Measurements from ENCODE around the gene MDC1. TPM values are rescaled to one million over a fixed set of nuclear protein-coding genes. Genes with fewer than 3 reads are reported as not detected.

The MDC1 gene
- total RNA-seq, 4 donors from 2014 or later = 10.4 to 27.0 (median 16.3) TPM

DNA sequence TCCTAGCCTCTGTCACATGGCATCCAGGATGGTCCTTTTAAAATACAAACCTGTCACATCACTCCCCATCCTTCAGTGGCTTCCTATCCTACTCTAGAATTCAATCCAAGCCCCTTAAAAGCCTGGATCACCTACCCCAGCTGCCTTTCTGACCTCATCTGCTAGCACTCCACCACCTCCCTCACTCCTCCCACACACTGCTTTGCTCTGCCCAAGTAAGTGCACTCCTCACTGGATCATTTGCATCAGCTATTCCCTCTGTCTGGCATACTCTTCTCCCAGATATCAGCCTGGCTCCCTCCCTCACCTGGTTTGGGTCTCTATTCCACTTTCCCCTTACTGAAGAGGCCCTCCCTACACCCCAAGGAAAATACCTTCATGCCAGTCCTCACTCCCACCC is 59.6 kb downstream of the MDC1 start:
- H3K27ac ChIP-seq = no peak overlapping the region
- peaks cover 100% of the 10 kb centered on the region for H3K36me3 ChIP-seq
- H3K4me1 ChIP-seq = no peaks in the 10 kb centered on the region
- TF ChIP-seq POLR2AphosphoS5 (IDR thresholded peaks at IDR 0.05) (no peak), POLR2A (IDR thresholded peaks at IDR 0.05) (no peak), EP300 (IDR thresholded peaks at IDR 0.05) (no peak)
- TF ChIP-seq, protein P1, sequence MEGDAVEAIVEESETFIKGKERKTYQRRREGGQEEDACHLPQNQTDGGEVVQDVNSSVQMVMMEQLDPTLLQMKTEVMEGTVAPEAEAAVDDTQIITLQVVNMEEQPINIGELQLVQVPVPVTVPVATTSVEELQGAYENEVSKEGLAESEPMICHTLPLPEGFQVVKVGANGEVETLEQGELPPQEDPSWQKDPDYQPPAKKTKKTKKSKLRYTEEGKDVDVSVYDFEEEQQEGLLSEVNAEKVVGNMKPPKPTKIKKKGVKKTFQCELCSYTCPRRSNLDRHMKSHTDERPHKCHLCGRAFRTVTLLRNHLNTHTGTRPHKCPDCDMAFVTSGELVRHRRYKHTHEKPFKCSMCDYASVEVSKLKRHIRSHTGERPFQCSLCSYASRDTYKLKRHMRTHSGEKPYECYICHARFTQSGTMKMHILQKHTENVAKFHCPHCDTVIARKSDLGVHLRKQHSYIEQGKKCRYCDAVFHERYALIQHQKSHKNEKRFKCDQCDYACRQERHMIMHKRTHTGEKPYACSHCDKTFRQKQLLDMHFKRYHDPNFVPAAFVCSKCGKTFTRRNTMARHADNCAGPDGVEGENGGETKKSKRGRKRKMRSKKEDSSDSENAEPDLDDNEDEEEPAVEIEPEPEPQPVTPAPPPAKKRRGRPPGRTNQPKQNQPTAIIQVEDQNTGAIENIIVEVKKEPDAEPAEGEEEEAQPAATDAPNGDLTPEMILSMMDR (IDR thresholded peaks at IDR 0.05) = no peak
- DNase-seq (ENCODE audit: low spot score in 2 of 2) = no peak
- no peaks in the 10 kb centered on the region for H3K9me3 ChIP-seq
- no peak overlapping the region for H3K4me3 ChIP-seq
- no peaks in the 10 kb centered on the region for H3K27me3 ChIP-seq

DNA sequence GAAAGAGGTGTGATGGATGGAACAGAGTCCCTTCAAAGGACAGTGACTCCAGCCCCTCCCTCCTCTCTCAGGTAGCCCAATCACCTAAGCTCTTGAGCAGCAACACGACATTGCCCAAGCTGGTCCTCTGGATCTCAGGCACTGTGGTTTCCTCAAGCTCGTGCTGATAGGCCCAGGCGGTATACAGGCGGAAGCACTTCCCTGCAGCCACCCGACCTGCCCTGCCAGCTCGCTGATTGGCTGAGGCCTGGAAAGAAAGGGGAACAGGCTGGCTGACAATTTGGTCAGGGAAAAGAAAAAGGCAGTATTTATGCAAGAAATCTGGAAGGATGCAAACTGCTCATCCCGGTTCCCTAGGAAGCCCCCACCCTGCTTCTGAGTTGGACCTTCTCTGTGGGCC is 60.6 kb downstream of the MDC1 start:
- H3K9me3 ChIP-seq = no peaks in the 10 kb centered on the region
- no peak overlapping the region for H3K27ac ChIP-seq
- H3K4me1 ChIP-seq = no peaks in the 10 kb centered on the region
- H3K27me3 ChIP-seq = no peaks in the 10 kb centered on the region
- WGBS = 60% methylated on average over 7 of the region's 7 CpGs
- no peak overlapping the region for H3K4me3 ChIP-seq
- TF ChIP-seq, protein P1 (IDR thresholded peaks at IDR 0.05) = no peak
- TF ChIP-seq POLR2A (IDR thresholded peaks at IDR 0.05) (no peak), EP300 (IDR thresholded peaks at IDR 0.05) (no peak), POLR2AphosphoS5 (IDR thresholded peaks at IDR 0.05) (no peak)
- no peak for DNase-seq (ENCODE audit: low spot score in 2 of 2)
- peaks cover 100% of the 10 kb centered on the region for H3K36me3 ChIP-seq

DNA sequence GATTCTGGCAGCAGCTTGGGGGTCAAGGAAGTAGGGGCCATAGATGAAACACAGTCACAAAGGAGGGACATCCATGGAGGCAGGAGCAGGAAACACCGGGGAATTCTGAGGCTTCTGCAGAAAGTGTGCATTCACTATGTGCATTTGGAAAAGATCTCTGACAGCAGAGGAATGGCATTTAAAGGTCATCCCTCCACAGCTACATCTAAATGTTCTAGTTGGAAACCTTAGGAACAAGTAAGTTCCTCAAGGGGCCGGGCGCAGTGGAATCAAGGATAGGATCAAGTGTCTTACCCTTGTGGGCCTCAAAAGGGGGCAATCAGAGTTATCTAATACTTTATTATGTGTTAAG is 61.4 kb downstream of the MDC1 start:
- H3K27me3 ChIP-seq = no peaks in the 10 kb centered on the region
- no peaks in the 10 kb centered on the region for H3K9me3 ChIP-seq
- no peak for DNase-seq (ENCODE audit: low spot score in 2 of 2)
- no peak overlapping the region for H3K4me3 ChIP-seq
- no peak overlapping the region for H3K27ac ChIP-seq
- 97% methylated on average over 3 of the region's 3 CpGs for WGBS
- peaks cover 100% of the 10 kb centered on the region for H3K36me3 ChIP-seq
- TF ChIP-seq, protein P1 (IDR thresholded peaks at IDR 0.05) = no peak
- no peak for TF ChIP-seq POLR2A (IDR thresholded peaks at IDR 0.05)
- TF ChIP-seq EP300 (IDR thresholded peaks at IDR 0.05) = no peak
- TF ChIP-seq POLR2AphosphoS5 (IDR thresholded peaks at IDR 0.05) = no peak
- no peaks in the 10 kb centered on the region for H3K4me1 ChIP-seq

DNA sequence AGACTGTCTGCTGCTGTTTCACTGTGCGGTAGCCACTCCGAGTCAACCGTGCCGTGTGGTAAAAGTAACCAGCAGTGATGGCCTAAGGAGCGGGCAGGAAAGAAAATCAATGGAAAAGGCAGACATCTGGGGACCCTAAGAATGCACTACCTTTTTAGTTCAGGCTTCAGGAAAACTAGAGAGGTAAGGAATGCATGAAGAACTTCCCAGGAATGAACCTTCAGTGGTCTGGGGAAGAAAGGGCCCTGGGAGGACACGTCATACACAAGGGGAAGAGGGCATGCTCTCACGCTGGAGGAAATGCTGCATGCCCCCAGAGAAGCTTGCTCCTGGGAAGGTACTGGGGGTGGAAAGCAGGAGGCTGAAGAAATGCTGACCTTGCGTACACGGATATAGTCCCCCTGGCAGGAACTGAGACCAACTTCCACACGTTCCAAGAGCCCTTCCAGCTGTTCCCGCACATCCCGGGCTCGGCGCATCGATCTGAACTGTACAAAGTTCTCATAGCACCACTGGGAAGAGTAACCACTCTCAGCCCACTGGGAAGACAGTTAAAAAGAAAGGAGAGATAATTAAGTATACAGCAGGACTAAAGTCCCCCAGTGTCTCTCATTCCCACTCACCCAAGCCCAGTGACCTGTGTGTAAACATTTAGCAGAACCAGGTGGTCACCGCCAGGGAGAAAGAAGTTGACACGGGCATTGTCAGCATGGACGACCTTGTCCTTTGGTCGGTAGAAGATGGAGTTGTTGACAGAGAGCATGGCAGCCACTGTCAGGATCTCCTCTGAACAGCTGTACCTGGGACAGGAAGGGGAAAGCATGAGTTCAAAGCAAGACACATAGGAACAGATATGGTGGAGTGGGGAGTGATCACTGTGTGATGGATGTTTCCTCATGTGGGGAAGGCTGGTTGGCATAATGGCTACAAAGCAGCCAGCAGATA is 62.0 kb downstream of the MDC1 start:
- Histone ChIP-seq H3K36me3 (peaks cover 98% of the 10 kb centered on the region), H3K27me3 (no peaks in the 10 kb centered on the region), H3K4me1 (no peaks in the 10 kb centered on the region), H3K27ac (no peak overlapping the region), H3K9me3 (no peaks in the 10 kb centered on the region), H3K4me3 (no peak overlapping the region)
- TF ChIP-seq POLR2AphosphoS5 (IDR thresholded peaks at IDR 0.05) = no peak
- TF ChIP-seq POLR2A (IDR thresholded peaks at IDR 0.05) = no peak
- TF ChIP-seq, protein P1 (IDR thresholded peaks at IDR 0.05) = no peak
- TF ChIP-seq EP300 (IDR thresholded peaks at IDR 0.05) = no peak
- no peak for DNase-seq (ENCODE audit: low spot score in 2 of 2)
- 91% methylated on average over 19 of the region's 19 CpGs for WGBS

DNA sequence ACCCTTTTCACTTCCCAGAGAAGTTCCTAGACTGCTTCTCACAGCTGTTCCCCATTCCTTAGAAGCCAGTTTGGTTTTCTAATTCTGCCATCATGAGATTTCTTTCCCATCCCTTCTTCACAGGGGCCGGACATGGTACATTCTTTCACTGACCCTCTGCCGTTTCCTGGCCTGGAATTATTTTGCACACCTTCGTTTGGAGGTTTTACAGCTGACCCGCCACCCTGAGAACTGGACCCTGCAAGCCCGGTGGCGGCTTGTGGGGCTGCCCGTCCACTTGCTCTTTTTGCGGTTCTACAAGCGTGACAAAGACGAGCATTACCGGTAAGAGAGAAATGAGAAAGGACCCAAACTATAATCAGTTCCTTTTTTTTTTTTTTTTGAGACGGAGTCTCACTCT is 65.9 kb downstream of the MDC1 start:
- Histone ChIP-seq H3K27ac (no peak overlapping the region), H3K9me3 (no peaks in the 10 kb centered on the region), H3K4me3 (no peak overlapping the region), H3K4me1 (peaks cover 20% of the 10 kb centered on the region), H3K36me3 (peaks cover 63% of the 10 kb centered on the region), H3K27me3 (no peaks in the 10 kb centered on the region)
- no peak for TF ChIP-seq EP300 (IDR thresholded peaks at IDR 0.05)
- TF ChIP-seq POLR2AphosphoS5 (IDR thresholded peaks at IDR 0.05) = no peak
- TF ChIP-seq, protein P1 (IDR thresholded peaks at IDR 0.05) = no peak
- TF ChIP-seq POLR2A (IDR thresholded peaks at IDR 0.05) = no peak
- DNase-seq (ENCODE audit: low spot score in 2 of 2) = no peak
- WGBS = 90% methylated on average over 12 of the region's 12 CpGs
